MCF 10A (cell line): ENCODE results near the gene F7. TPM values are rescaled to one million over a fixed set of nuclear protein-coding genes. Genes with fewer than 3 reads are reported as not detected.
"Not testable (repeated sequence)": the region's sequence is repeated elsewhere in the genome, so short reads cannot be mapped to it uniquely, and the experiment has no call there.

Experiments used
- BruUV-seq: library from RNA; stranded (reverse); fragments of 400-500 nt; replicated peaks from 2 replicates; lab custom pipeline; 2021; lab: Mats Ljungman, UMichigan
- CTCF ChIA-PET: fragments of 300-600 bp; sonication (Branson Sonifier 250); formaldehyde crosslinking; extraction: SDS; loops from one replicate; lab custom pipeline; 2021; ENCODE audit warnings: antibody characterized with exemption, inconsistent platforms; lab: Yijun Ruan, JAX
- POLR2A ChIA-PET: fragments of 300-600, 350-650 bp; sonication (Branson Sonifier 250); formaldehyde crosslinking; extraction: SDS; loops from one replicate; lab custom pipeline; 2020; ENCODE audit warnings: antibody characterized with exemption, inconsistent platforms; lab: Yijun Ruan, JAX
- DNase-seq: peaks from one replicate; pipeline ENCODE4 v3.0.0-alpha.2; 2018; ENCODE audit not compliant: unreplicated experiment
- H3K27ac Mint-ChIP-seq: one replicate; pipeline ENCODE4 v1.8.0; 2022; ENCODE audit warnings: mild to moderate bottlenecking, low read depth, mixed read lengths; ENCODE audit not compliant: unreplicated experiment
- H3K27me3 Mint-ChIP-seq: one replicate; pipeline ENCODE4 v1.8.0; 2022; ENCODE audit warnings: mixed read lengths; ENCODE audit not compliant: insufficient read depth, unreplicated experiment
- H3K36me3 Mint-ChIP-seq: one replicate; pipeline ENCODE4 v1.8.0; 2022; ENCODE audit warnings: mild to moderate bottlenecking, moderate library complexity, mixed read lengths; ENCODE audit not compliant: insufficient read depth, unreplicated experiment
- H3K4me1 Mint-ChIP-seq: one replicate; pipeline ENCODE4 v1.8.0; 2022; ENCODE audit warnings: mixed read lengths; ENCODE audit not compliant: insufficient read depth, unreplicated experiment
- H3K4me3 Mint-ChIP-seq: one replicate; pipeline ENCODE4 v1.8.0; 2022; ENCODE audit warnings: mild to moderate bottlenecking, moderate library complexity, mixed read lengths; ENCODE audit not compliant: unreplicated experiment
- H3K9me3 Mint-ChIP-seq: one replicate; pipeline ENCODE4 v1.8.0; 2022; ENCODE audit warnings: mixed read lengths; ENCODE audit not compliant: unreplicated experiment
- intact Hi-C: fragments of 100-400 bp; cut with micrococcal nuclease; formaldehyde crosslinking; loops from 2 replicates; pipeline ENCODE4 v1.14.1; 2022
- total RNA-seq: library from RNA; stranded (reverse); gene quantifications from 2 replicates; pipeline ENCODE4 v1.2.3, GENCODE V29; 2022
- TF ChIP-seq, protein P1 (sequence below): fragments of 200-600 bp; IDR thresholded peaks from one replicate; pipeline ENCODE4 v1.8.0; 2022; ENCODE audit warnings: antibody characterized with exemption, mild to moderate bottlenecking; ENCODE audit not compliant: unreplicated experiment

Gene F7
- total RNA-seq, 1 experiment from 2014 or later, result not detected

DNA sequence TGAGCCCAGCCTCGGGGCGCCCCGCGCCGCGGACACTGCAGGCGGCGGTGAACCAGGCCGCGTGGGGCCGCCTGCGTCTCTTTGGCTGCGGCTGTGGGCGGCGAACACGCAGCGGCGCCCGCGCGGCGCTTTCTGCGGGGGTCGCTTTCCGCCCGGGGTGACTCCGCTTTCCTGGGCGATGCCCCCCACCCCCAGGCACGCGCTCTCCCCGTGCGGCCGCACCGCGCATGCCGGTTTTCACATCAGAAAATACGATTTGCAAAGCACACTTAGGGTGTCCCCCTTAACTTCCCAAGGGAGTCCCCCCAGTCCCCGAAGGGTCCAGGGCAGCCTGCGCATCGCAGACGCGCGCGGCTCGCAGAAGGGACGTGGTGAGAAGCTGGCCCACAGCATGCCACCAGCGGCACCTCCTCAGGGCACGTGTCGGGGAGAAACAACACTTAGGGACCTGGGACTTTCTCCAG, 5.3 kb downstream of the F7 start:
- ChIA-PET POLR2A (no interaction called here), CTCF (no interaction called here)
- intact Hi-C loops, result no loop called here
- H3K9me3 Mint-ChIP-seq, result no peaks in the 10 kb centered on the region
- no peaks in the 10 kb centered on the region for H3K36me3 Mint-ChIP-seq
- H3K27ac Mint-ChIP-seq, result no peak overlapping the region
- no peak for DNase-seq
- TF ChIP-seq, protein P1, sequence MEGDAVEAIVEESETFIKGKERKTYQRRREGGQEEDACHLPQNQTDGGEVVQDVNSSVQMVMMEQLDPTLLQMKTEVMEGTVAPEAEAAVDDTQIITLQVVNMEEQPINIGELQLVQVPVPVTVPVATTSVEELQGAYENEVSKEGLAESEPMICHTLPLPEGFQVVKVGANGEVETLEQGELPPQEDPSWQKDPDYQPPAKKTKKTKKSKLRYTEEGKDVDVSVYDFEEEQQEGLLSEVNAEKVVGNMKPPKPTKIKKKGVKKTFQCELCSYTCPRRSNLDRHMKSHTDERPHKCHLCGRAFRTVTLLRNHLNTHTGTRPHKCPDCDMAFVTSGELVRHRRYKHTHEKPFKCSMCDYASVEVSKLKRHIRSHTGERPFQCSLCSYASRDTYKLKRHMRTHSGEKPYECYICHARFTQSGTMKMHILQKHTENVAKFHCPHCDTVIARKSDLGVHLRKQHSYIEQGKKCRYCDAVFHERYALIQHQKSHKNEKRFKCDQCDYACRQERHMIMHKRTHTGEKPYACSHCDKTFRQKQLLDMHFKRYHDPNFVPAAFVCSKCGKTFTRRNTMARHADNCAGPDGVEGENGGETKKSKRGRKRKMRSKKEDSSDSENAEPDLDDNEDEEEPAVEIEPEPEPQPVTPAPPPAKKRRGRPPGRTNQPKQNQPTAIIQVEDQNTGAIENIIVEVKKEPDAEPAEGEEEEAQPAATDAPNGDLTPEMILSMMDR, result no peak
- BruUV-seq, result no TSS peak
- no peaks in the 10 kb centered on the region for H3K27me3 Mint-ChIP-seq
- H3K4me1 Mint-ChIP-seq, result no peaks in the 10 kb centered on the region
- no peak overlapping the region for H3K4me3 Mint-ChIP-seq

DNA sequence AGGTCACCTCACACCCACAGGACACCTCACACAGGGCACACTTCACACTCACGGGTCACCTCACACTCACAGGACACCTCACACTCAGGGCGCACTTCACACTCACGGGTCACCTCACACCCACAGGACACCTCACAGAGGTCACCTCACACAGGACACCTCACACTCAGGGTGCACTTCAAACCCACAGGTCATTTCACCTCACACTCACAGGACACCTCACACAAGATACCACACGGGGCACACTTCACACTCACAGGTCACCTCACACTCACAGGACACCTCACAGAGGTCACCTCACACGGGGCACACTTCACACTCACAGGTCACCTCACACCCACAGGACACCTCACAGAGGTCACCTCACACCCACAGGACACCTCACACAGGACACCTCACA, 6.2 kb downstream of the F7 start:
- H3K4me3 Mint-ChIP-seq, H3K9me3 Mint-ChIP-seq, BruUV-seq, H3K36me3 Mint-ChIP-seq, DNase-seq, POLR2A ChIA-PET, H3K4me1 Mint-ChIP-seq, H3K27me3 Mint-ChIP-seq, intact Hi-C loops, CTCF ChIA-PET, H3K27ac Mint-ChIP-seq: not testable (repeated sequence)

DNA sequence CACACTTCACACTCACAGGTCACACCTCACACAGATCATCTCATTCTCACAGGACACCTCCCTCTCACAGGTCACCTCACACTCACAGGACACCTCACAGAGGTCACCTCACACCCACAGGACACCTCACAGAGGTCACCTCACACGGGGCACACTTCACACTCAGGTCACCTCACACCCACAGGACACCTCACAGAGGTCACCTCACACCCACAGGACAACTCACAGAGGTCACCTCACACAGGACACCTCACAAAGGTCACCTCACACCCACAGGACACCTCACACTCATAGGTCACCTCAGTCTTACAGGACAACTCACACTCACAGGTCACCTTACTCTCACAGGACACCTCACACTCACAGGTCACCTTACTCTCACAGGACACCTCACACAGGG, 6.9 kb downstream of the F7 start:
- H3K36me3 Mint-ChIP-seq, H3K27ac Mint-ChIP-seq, H3K4me1 Mint-ChIP-seq, DNase-seq, POLR2A ChIA-PET, intact Hi-C loops, H3K9me3 Mint-ChIP-seq, BruUV-seq, CTCF ChIA-PET, H3K27me3 Mint-ChIP-seq, H3K4me3 Mint-ChIP-seq: not testable (repeated sequence)

DNA sequence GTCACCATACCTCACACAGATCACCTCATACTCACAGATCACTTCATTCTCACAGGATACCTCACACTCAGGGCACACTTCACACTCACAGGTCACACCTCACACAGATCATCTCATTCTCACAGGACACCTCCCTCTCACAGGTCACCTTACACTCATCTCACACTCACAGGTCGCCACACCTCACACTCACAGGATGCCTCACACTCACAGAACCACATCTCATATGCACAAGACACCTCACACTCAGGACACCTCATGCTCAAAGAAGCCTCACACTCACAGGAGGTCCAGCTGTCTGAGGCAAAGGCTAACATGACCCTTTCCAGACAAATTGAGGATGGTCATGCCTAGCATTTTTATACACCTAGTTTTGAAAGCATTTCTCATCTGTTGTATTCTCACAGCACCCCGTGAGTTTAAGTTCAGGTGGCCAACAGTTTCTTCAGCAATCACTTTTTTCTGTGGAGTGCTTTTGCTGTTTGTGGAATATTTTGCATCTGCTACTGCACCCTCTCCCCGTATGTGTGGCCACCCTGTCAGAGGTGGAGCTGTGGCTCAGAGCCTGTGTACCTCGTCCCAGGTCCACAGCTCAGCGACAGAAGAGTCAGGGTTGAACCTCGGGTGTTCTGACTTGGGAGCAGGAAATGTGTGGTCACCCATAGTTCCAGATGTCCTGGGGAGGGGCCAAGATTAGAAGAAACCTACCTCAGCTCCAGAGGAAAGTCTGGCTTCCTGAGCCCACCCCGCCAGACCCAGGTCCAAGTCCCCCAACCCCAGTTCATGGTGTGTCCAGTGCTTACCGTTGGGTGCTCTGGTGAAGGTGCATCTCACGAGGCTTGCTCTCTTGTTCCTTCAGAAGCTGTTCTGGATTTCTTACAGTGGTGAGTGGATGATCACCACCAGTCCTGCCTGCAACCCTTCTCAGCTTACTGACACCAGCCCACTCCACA, 7.6 kb downstream of the F7 start:
- no TSS peak for BruUV-seq
- Mint-ChIP-seq H3K27me3 (no peaks in the 10 kb centered on the region), H3K4me3 (no peak overlapping the region), H3K27ac (no peak overlapping the region), H3K4me1 (no peaks in the 10 kb centered on the region), H3K36me3 (no peaks in the 10 kb centered on the region), H3K9me3 (no peaks in the 10 kb centered on the region)
- no peak for DNase-seq
- POLR2A ChIA-PET, result no interaction called here
- TF ChIP-seq, protein P1, result no peak
- CTCF ChIA-PET, result no interaction called here
- intact Hi-C loops, result no loop called here

DNA sequence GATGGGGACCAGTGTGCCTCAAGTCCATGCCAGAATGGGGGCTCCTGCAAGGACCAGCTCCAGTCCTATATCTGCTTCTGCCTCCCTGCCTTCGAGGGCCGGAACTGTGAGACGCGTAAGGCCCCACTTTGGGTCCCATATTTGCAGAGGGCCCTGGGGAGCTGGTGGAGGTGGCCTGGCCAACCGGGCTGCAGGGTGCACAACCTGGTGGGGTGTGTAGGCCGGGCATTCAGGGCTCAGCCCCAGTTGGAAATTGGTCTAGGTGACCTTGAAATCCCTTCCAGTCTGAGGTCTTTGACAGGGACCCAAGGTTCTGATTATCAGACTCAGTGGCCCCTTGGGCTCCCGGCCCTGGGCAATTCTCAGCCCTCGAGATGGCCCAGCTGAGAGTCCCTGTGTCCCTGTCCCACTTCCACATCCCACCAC, 8.3 kb downstream of the F7 start:
- BruUV-seq, result no TSS peak
- Mint-ChIP-seq H3K27me3 (no peaks in the 10 kb centered on the region), H3K4me3 (no peak overlapping the region), H3K9me3 (no peaks in the 10 kb centered on the region), H3K27ac (no peak overlapping the region), H3K36me3 (no peaks in the 10 kb centered on the region), H3K4me1 (no peaks in the 10 kb centered on the region)
- TF ChIP-seq, protein P1, result no peak
- DNase-seq, result no peak
- POLR2A ChIA-PET, result no interaction called here
- CTCF ChIA-PET, result no interaction called here
- intact Hi-C loops, result no loop called here
